Stimulated activated CD4-positive, alpha-beta T cell treated with anti-CD3 and anti-CD28 coated beads, Interleukin-1b, Interleukin-23, amount 100 ng/mL, for 24 hours (primary cell): ENCODE results near the gene CACNA2D3.
"Not testable (repeated sequence)": the region's sequence is repeated elsewhere in the genome, so short reads cannot be mapped to it uniquely, and the experiment has no call there.

Source experiments
- DNase-seq, 4 experiments: peaks; one replicate each; pipeline ENCODE4 v3.0.0-alpha.2; 2020; ENCODE audit warnings: low read depth in 4 of 4, low spot score in 1 of 4

CACNA2D3 gene

GRCh38 chr3:54941690-54942362 is 819.5 kb downstream of the CACNA2D3 start:
- no peak for DNase-seq

GRCh38 chr3:54949491-54950044 is 827.2 kb downstream of the CACNA2D3 start:
- DNase-seq = no peak

- DNase-seq = no peak
Measured at GRCh38 chr3:54950391-54951003, 828.1 kb downstream of the CACNA2D3 start.

GRCh38 chr3:54951405-54951804 is 829.1 kb downstream of the CACNA2D3 start:
- no peak for DNase-seq

GRCh38 chr3:54954022-54954421 is 831.7 kb downstream of the CACNA2D3 start:
- no peak for DNase-seq

DNA sequence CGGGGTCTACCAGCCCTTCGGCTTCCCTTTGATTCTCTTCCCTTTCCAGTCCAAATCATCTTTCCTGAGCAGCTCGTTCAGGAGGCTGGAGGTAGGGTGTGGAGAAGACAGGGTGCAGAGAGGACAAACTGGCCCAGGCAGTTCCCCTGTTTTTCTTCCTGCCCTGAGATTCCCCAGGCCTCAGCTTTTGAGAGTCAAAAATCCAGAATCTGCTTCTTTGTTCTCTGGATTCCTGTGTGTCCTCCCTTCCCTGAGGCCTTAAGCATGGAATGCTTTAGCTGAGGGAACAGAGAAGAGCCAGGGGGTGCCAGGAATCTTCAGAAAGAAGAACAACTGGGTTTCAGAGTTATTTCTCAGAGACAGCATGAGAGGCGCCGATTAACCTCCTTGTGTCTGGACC is 832.2 kb downstream of the CACNA2D3 start:
- DNase-seq = no peak

GRCh38 chr3:54955496-54955895 is 833.1 kb downstream of the CACNA2D3 start:
- DNase-seq = no peak

DNA sequence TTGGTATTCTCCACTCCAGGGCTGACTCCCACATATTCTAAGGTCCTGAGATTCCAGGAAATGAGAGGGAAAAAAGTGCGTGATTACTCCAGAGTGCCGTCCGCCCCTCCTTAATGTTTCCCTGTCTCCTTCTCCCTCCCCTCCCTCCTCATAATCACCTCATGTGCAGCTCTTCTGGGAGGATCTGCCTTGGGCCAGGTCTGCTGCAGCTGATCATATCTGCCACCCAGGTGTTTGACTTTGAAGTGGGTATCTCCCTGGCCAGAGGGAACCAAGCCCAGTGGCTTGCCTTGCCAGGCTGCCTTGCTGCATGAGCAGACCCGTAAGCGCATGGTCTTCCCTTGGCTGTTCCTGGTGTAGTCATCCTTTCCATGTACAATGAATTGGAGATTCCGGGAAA is 833.6 kb downstream of the CACNA2D3 start:
- no peak for DNase-seq

GRCh38 chr3:54957711-54958110 is 835.4 kb downstream of the CACNA2D3 start:
- DNase-seq = no peak

DNA sequence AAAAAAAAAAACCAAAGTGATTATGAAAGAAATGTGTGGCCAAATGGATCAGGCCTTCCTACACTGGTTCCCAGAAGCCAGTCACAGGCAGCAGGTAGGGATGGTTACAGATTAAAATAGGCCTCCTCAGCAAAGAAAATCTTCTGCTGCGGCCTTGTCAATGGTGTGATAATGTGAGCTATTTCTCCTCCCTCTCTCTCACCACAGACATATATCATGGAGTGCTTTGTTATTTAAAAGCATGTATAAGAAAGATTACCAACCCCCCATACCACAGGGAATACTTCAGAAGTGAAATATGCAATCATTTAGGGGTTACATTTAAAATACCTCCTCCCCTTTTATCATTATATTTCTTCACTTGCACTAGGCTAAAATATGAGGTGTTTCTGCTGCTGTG is 837.7 kb downstream of the CACNA2D3 start:
- no peak for DNase-seq

- DNase-seq = no peak
Measured at GRCh38 chr3:54960701-54961100, 838.3 kb downstream of the CACNA2D3 start.

GRCh38 chr3:54962200-54962599 is 839.8 kb downstream of the CACNA2D3 start:
- no peak for DNase-seq

DNA sequence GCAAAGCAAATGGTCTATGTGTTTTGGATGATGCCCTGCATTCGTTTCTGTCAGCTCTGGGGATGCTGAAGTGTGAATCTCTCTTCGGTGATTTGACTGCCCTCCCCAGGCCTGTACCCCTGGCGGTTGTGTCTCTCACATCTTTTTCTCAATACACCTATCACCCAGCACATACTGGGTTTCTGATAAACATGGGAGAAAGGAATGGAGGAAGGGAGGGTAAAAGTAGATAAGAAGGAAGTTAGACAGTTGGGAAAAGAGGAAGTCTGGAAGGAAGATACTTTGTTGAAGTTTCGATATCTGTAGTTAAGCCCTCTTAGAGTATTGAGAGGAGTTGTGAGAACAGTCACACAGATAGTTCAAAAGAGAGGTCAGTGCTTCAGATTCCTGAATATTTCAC is 841.3 kb downstream of the CACNA2D3 start:
- DNase-seq = no peak

GRCh38 chr3:54964081-54964480 is 841.7 kb downstream of the CACNA2D3 start:
- no peak for DNase-seq

DNA sequence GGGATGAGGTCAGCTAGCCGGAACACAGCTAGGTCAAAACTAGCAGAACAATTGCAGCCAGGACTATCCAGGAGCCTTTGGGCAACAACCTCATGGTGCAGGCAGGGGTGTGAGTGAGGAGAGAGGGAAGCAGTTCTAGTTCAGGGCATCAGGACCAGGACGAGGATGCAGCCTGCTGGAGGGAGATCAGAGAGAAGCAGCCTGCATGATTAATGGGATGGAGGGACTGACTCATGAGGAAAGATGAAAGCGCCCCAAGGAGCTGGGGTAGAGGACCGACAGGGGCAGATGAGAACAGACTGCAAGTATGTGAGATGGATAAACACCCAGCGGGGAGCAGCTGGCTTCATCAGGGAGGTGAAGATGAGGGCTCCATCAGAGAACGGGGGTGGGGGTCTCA is 843.4 kb downstream of the CACNA2D3 start:
- DNase-seq = no peak

- no peak for DNase-seq
Measured at GRCh38 chr3:54966979-54967378, 844.6 kb downstream of the CACNA2D3 start.

DNA sequence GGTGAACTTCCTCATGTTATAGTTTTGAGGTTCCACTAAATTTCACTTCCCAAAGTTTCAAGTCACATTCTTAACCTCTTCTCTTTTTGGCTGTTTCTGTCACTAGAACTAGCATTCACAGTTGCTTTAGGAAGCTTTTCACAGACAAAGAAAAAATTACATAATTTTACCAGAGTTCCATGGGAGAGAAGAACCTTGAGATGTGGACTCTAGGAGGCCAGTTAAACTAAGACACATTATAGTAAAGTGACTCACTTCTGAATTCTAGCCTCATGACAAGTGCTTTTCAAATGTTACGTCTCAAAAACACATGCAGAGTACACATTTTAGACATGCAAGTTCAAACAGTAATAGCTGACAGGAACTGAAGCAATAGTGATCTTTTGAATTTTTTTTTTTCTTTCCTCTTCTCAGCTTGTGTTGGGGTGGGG is 845.4 kb downstream of the CACNA2D3 start:
- no peak for DNase-seq

GRCh38 chr3:54968546-54969172 is 846.3 kb downstream of the CACNA2D3 start:
- no peak for DNase-seq

GRCh38 chr3:54969652-54970051 is 847.3 kb downstream of the CACNA2D3 start:
- no peak for DNase-seq

DNA sequence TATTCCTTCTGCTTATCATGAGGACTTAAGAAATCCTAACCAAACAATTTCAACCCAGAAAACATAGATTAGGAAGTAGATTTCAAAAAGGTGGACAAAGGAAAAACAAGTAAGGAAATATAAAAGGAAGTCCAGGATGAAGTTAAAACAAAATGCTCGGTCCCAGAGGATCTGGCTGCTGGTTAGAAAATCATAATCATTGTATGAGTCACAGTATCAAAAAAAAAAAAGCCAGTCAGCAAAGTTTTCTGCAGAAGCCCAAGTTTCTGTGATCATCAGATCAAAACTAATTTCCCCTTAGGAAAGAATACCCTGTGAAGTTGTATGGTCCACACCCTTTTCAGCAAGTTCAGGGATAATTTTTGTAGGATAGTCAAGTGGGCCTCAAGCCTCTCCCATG is 848.5 kb downstream of the CACNA2D3 start:
- DNase-seq = no peak

- no peak for DNase-seq
Measured at GRCh38 chr3:54977439-54977838, 855.1 kb downstream of the CACNA2D3 start.

GRCh38 chr3:54977946-54978345 is 855.6 kb downstream of the CACNA2D3 start:
- DNase-seq = not testable (repeated sequence)
